Measurements from ENCODE around the gene VPS4B. TPM values are rescaled to one million over a fixed set of nuclear protein-coding genes. Genes with fewer than 3 reads are reported as not detected.
A peak's percentile ranks its signal among the peaks of the same experiment; 100 is the strongest.
"Not testable (repeated sequence)": the region's sequence is repeated elsewhere in the genome, so short reads cannot be mapped to it uniquely, and the experiment has no call there.

Gene VPS4B
- 10 to 100 TPM; 66.7 to 86.5 TPM for total RNA-seq

DNA sequence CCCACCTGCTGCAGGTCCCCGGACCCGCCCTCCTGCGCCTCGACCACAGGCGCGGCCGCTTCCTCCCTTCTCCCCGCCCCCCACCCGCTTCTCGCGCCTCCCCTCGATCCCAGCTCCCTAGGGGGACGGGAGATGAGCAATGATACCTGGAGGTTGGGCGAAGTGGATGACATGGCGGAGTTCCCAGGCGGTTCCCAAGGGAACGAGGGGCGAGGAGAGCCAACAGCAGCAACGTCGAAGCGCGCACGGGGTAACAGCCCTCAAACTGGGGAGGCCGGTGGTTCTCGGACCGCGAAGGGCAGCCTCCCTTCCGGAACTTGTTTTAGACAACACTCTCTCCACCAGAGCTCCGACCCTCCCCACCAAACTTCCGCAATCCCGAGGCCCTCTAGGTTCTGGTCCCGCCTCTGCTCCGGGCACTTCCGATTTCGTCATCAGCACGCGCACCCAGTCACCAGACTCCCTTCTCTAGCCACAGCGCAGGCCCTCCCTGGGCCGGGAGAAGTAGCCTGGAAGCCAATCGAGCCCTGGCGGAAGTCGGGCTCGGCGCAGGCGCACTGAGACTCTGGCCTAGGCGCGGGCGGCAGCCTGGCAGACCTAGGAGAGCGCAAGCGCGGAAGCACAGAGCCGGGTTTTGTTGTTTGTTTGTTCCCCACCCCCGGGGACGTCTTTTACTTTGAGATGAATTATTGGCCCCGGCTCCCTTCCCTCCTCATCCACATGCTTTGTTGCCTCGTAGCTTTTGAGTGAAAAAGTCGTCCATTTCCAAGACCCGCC, at the start of gene VPS4B:
Gene VPS4B, minus strand, starts transcription at position 390 of the 777 bp plus-strand sequence. Its CDS starts 217 bp downstream, at position 173.
- ATAC-seq (peak; percentile 99 to 100), DNase-seq (ENCODE audit: low spot score) (peak; percentile 100)
- peaks cover 0 to 6% of the 10 kb centered on the region in 2 donors for H3K27me3 Mint-ChIP-seq
- H3K36me3 Mint-ChIP-seq: no peaks in the 10 kb centered on the region
- peak within 1 kb of the TSS; percentile 88 to 95 for H3K27ac Mint-ChIP-seq
- H3K4me1 Mint-ChIP-seq (ENCODE audit: low read depth in 2 of 2): peaks cover 16 to 29% of the 10 kb centered on the region in 2 donors
- peaks cover 3% of the 10 kb centered on the region for H3K9me3 Mint-ChIP-seq
- H3K4me3 Mint-ChIP-seq: peak within 1 kb of the TSS; percentile 85

DNA sequence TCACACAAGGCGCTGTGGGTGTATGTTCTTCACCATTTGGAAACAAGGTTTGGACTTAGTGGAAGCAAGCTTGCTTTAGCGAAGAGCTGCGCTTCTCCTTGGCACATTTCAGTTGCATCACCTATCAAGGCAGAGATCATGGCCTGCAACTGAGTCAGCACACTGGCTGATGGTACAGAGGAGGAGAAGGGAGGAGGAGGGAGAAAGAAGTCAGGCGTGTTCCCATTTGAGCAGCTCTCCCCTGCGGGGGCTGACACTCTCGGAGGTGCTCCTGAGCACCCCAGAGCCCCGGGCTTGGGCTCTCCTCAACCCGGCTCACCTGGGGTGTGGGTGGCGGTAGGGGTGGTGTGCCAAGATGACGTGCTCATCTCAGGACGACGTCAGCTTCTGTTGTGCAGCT, 48.5 kb upstream of the VPS4B start:
- no peaks in the 10 kb centered on the region for H3K36me3 Mint-ChIP-seq
- peaks cover 16 to 18% of the 10 kb centered on the region in 2 donors for H3K27me3 Mint-ChIP-seq
- H3K27ac Mint-ChIP-seq: no peak overlapping the region
- H3K4me3 Mint-ChIP-seq: no peak overlapping the region
- DNase-seq (ENCODE audit: low spot score): no peak
- no peaks in the 10 kb centered on the region for H3K9me3 Mint-ChIP-seq
- no peak for ATAC-seq
- no peaks in the 10 kb centered on the region for H3K4me1 Mint-ChIP-seq (ENCODE audit: low read depth in 2 of 2)

DNA sequence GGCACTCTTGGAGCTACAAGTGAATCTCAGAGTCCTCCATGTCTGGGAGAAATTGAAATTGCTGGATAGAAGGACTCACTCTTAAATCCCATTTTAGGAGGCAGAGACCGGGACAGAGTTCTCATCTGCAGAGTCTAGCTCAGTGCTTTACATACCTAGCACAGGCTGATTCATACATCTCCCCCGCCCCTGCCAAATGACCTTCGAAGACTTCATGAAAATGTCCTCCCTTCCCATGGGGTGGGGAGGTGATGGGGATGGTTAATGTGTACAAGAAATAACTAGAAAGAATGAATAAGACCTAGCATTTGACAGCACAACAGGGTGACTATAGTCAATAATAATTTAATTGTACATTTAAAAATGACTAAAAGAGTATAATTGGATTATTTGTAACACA, 46.3 kb upstream of the VPS4B start:
- no peaks in the 10 kb centered on the region for H3K36me3 Mint-ChIP-seq
- no peak overlapping the region for H3K27ac Mint-ChIP-seq
- H3K27me3 Mint-ChIP-seq: peaks cover 20 to 27% of the 10 kb centered on the region in 2 donors
- no peak for DNase-seq (ENCODE audit: low spot score)
- ATAC-seq: no peak
- no peaks in the 10 kb centered on the region for H3K9me3 Mint-ChIP-seq
- no peaks in the 10 kb centered on the region for H3K4me1 Mint-ChIP-seq (ENCODE audit: low read depth in 2 of 2)
- H3K4me3 Mint-ChIP-seq: no peak overlapping the region

DNA sequence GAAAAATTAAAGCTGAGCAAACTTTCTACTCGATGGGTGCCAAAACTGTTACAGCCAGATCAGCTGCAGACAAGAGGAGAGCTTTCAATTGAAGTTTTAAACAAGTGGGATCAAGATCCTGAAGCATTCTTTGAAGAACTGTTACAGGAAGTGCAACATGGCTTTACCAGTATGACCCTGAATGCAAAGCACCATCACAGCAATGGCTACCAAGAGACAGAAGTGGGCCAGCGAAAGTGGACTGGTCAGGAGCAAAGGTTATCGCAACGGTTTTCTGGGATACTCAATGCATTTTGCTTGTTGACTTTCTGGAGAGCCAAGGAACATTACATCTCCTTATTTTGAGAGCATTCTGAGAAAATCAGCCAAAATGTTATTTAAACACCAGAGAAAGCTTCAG, 45.4 kb upstream of the VPS4B start:
- Mint-ChIP-seq H3K27me3 (peaks cover 20 to 27% of the 10 kb centered on the region in 2 donors), H3K27ac (no peak overlapping the region), H3K9me3 (no peaks in the 10 kb centered on the region), H3K36me3 (no peaks in the 10 kb centered on the region), H3K4me3 (no peak overlapping the region), H3K4me1 (ENCODE audit: low read depth in 2 of 2) (no peaks in the 10 kb centered on the region)
- DNase-seq (ENCODE audit: low spot score) (no peak), ATAC-seq (no peak)

DNA sequence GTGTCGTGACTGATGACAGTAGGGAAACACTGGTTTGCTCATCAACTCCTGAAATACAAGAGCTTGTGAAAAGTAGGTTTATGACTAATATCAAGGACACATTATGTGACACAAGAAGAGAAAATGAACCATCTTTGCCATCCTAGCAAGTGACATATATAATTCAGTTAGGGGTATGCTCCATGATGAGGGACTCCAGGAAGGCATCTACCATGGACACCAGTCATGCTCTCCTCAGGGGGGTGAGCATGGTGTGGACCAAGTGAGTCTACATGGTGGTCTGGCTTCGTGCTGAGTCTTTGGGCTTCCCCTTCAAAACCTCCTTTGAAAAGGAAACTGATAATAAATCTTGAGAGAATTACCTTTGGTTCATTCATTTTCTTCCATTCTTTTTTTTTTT, 42.8 kb upstream of the VPS4B start:
- no peak overlapping the region for H3K4me3 Mint-ChIP-seq
- ATAC-seq (peak in 1 of 2 donors; percentile 43), DNase-seq (ENCODE audit: low spot score) (no peak)
- H3K9me3 Mint-ChIP-seq: no peaks in the 10 kb centered on the region
- H3K27ac Mint-ChIP-seq: no peak overlapping the region
- H3K27me3 Mint-ChIP-seq: peaks cover 20 to 24% of the 10 kb centered on the region in 2 donors
- no peaks in the 10 kb centered on the region for H3K36me3 Mint-ChIP-seq
- H3K4me1 Mint-ChIP-seq (ENCODE audit: low read depth in 2 of 2): no peaks in the 10 kb centered on the region

DNA sequence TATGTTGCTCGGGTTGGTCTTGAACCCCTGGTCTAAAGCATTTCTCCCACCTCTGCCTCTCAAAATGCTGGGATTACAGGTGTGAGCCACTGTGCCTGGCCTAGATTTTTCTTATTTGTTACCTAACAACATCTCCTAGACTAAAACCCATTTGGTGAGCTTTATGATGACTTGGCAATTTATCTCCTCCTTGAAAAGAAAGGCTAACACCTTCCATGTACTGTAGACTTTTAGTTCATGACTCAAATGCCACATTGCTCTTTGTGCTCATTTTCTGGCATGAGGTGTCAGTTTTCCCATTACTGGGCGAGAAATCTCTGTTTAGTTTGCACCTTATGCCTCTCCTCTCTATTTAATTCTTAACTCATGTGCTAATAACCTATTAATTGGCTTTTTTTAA, 42.2 kb upstream of the VPS4B start:
- Mint-ChIP-seq H3K4me3 (no peak overlapping the region), H3K27me3 (peaks cover 20 to 24% of the 10 kb centered on the region in 2 donors), H3K9me3 (no peaks in the 10 kb centered on the region), H3K4me1 (ENCODE audit: low read depth in 2 of 2) (no peaks in the 10 kb centered on the region), H3K36me3 (no peaks in the 10 kb centered on the region), H3K27ac (no peak overlapping the region)
- DNase-seq (ENCODE audit: low spot score) (no peak), ATAC-seq (no peak)

DNA sequence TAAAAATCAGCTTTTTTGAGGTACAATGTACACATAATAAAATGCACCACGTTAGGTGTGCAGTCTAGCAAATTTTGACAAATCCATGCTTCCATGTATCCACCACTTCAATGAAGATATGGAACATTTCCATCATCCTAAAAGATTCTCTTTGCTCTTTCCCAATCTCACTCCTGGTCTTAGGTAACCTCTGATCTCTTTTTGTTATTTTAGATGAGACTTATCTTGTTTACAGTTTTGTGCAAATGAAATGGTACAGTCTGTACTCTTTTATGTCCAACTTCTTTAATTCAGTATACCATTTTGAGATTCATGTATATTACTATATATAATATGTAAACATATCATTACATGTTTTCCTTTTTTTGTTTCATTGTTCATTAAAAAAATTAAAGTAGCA, 38.1 kb upstream of the VPS4B start:
- Mint-ChIP-seq H3K27me3 (peaks cover 15 to 20% of the 10 kb centered on the region in 2 donors), H3K4me3 (no peak overlapping the region), H3K9me3 (no peaks in the 10 kb centered on the region), H3K27ac (no peak overlapping the region), H3K4me1 (ENCODE audit: low read depth in 2 of 2) (no peaks in the 10 kb centered on the region), H3K36me3 (no peaks in the 10 kb centered on the region)
- DNase-seq (ENCODE audit: low spot score) (no peak), ATAC-seq (no peak)

DNA sequence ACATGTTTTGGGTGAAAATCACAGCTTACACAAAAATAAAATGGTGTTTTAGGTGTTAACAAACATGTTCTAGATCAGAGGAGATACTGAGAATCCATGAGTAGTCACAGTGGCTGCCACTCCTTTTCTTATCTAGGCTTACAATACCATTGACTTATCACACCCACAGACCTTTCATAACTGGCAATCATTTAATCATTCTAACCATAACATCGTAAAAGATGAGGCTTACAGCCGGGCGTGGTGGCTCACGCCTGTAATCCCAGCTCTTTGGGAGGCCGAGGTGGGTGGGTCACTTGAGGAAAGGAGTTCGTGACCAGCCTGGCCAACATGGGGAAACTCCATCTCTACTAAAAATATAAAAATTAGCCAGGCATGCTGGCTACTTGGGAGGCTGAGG, 35.7 kb upstream of the VPS4B start:
- H3K4me1 Mint-ChIP-seq (ENCODE audit: low read depth in 2 of 2): no peaks in the 10 kb centered on the region
- H3K36me3 Mint-ChIP-seq: no peaks in the 10 kb centered on the region
- no peak overlapping the region for H3K4me3 Mint-ChIP-seq
- peaks cover 7 to 12% of the 10 kb centered on the region in 2 donors for H3K27me3 Mint-ChIP-seq
- DNase-seq (ENCODE audit: low spot score): no peak
- H3K27ac Mint-ChIP-seq: no peak overlapping the region
- no peak for ATAC-seq
- no peaks in the 10 kb centered on the region for H3K9me3 Mint-ChIP-seq

DNA sequence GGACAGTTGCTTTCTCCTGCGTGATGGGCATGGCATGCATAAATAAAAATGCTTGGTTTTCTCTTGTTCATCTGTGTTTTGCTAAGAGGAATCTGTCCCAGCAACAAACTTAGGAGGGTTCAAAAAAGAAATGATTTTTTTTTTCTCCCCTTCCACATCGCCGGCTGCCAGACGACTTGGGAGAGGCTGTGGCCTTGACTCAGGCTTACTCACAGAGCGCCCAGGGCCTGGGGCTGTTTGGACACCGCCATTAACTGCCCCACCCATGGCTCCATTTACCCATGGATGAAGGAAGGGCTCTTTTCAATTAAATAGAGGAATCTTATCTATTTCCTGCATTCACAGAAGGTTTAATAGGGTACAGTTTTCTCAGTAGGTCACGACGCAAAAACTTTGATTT, 32.2 kb upstream of the VPS4B start:
- Mint-ChIP-seq H3K36me3 (no peaks in the 10 kb centered on the region), H3K27ac (no peak overlapping the region), H3K4me1 (ENCODE audit: low read depth in 2 of 2) (no peaks in the 10 kb centered on the region), H3K27me3 (peaks cover 0 to 2% of the 10 kb centered on the region in 2 donors), H3K4me3 (no peak overlapping the region), H3K9me3 (no peaks in the 10 kb centered on the region)
- DNase-seq (ENCODE audit: low spot score): no peak
- ATAC-seq: no peak

DNA sequence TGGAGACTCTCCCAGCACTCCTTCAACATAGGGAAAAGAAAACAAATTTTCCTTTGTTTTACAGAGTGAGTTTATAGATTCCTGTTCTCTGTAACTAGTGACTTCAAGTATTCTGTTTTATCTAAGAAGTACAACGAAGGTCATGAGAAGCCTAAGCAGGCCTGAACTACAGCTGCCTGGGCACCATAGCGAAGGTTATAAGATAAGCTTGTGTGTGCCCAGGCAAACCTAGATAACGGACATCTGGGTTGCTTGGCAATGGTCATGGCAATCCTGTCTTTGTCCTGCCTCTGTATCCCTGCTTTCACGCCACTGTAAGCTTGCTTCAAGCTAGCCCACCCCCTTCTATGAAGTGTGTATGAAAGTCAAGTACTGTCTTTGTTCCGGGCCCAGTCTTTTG, 30.5 kb upstream of the VPS4B start:
- H3K9me3 Mint-ChIP-seq; H3K27me3 Mint-ChIP-seq; ATAC-seq; H3K27ac Mint-ChIP-seq; H3K4me3 Mint-ChIP-seq; DNase-seq (ENCODE audit: low spot score); H3K36me3 Mint-ChIP-seq; H3K4me1 Mint-ChIP-seq (ENCODE audit: low read depth in 2 of 2): not testable (repeated sequence)

DNA sequence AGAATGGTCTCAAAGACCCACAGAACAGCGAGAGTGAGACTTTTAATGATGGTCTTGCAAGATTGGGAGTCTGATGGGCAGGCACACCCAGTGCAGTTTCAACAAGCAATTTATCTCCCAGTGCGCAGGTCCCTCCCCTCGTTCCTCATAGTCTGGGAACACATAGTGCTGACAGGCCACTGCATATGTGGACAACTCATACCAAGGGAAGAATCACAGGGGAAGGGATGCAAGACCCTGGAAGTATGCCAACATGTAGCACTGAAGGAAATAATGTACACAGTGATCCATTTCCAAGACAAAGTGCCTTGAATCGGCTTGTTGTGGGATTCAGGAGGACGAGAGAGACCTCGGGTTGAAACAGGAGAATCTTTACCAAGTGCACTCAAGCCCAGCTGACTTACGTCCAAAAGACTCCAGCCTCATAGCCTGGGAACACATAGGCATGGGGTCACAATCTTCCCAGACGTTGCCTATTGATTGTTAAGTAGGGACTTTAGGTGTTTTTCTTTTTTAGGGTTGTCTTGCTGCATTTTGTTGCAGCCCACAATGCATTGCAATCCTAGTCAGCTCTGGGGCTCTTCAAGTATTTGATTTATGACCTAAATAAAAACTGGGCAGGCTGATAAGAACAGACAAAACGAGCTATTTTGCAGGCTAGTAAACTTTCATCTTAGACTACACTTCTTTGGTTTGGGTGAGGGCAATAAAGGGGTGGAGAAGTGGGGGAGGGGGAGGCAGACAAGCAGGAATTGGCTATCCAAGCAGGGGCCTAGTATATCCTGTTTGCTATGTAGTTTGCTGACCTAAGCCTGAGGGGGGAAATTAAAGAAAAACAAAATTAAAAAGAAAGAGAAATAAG, 29.8 kb upstream of the VPS4B start:
- Mint-ChIP-seq H3K4me3 (no peak overlapping the region), H3K36me3 (no peaks in the 10 kb centered on the region), H3K27me3 (peaks cover 0 to 2% of the 10 kb centered on the region in 2 donors), H3K4me1 (ENCODE audit: low read depth in 2 of 2) (no peaks in the 10 kb centered on the region), H3K9me3 (no peaks in the 10 kb centered on the region), H3K27ac (no peak overlapping the region)
- no peak for DNase-seq (ENCODE audit: low spot score)
- no peak for ATAC-seq

DNA sequence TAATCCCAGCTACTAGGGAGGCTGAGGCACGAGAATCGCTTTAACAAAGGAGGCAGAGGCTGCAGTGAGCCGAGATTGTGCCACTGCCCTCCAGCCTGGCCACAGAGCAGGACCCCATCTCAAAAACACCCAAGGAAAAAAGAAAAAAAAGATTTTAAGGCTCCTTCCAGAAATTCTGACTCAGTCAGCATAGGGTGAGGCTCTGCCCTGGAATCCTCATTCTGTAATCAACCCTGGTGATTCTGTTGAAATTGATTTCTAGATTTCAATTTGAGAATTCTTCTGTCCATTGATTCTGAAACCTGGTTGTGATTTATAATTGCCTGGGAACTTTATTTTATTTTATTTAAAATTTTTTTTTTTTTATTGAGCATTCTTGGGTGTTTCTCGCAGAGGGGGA, 27.1 kb upstream of the VPS4B start:
- no peak for ATAC-seq
- Mint-ChIP-seq H3K27ac (no peak overlapping the region), H3K27me3 (no peaks in the 10 kb centered on the region), H3K9me3 (no peaks in the 10 kb centered on the region), H3K4me1 (ENCODE audit: low read depth in 2 of 2) (no peaks in the 10 kb centered on the region), H3K4me3 (no peak overlapping the region), H3K36me3 (no peaks in the 10 kb centered on the region)
- no peak for DNase-seq (ENCODE audit: low spot score)

DNA sequence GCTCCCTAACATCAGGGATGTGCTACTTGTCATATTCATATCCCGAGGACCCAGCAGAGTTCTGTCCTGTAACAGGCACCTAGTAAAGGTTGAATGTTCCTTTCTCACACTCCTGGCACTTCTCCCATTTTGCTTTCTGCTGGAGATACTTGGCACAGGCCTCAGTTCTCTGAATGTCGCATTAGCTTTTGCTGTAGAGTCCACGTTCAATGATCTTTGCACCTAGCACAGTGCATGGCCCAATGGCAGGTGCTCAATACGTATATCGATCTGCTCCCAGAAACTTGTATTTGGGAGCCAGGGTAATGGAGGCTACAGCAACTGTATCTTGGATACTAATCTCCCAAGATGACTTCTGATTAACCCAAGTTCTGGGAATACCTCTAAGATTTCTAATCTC, 24.8 kb upstream of the VPS4B start:
- H3K27me3 Mint-ChIP-seq: no peaks in the 10 kb centered on the region
- DNase-seq (ENCODE audit: low spot score) (no peak), ATAC-seq (no peak)
- H3K36me3 Mint-ChIP-seq: no peaks in the 10 kb centered on the region
- no peaks in the 10 kb centered on the region for H3K4me1 Mint-ChIP-seq (ENCODE audit: low read depth in 2 of 2)
- no peak overlapping the region for H3K27ac Mint-ChIP-seq
- H3K9me3 Mint-ChIP-seq: no peaks in the 10 kb centered on the region
- no peak overlapping the region for H3K4me3 Mint-ChIP-seq

DNA sequence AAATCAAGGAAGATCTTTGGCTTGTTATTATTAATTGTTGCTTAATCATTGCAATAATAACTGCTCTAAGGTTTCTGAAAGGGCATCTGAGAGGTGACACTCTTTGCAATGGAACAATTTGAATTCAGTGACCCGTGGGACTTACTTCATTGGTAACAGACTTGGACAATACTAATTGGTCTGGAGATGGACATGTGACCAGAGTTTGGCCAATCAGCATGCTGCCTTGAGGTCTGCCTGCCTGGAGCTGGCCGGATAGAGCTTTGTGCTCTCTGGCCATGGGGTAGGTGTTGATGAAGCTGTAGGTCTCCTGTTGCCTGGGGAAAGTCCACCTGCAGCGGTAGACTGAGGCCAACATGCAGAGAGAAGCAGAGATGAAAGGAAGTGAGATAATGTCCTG, 24.0 kb upstream of the VPS4B start:
- no peak overlapping the region for H3K4me3 Mint-ChIP-seq
- no peaks in the 10 kb centered on the region for H3K9me3 Mint-ChIP-seq
- DNase-seq (ENCODE audit: low spot score) (no peak), ATAC-seq (no peak)
- no peak overlapping the region for H3K27ac Mint-ChIP-seq
- no peaks in the 10 kb centered on the region for H3K4me1 Mint-ChIP-seq (ENCODE audit: low read depth in 2 of 2)
- H3K27me3 Mint-ChIP-seq: peaks cover 0 to 3% of the 10 kb centered on the region in 2 donors
- H3K36me3 Mint-ChIP-seq: no peaks in the 10 kb centered on the region
